ENCODE results near the gene SLC2A4RG. TPM values are rescaled to one million over a fixed set of nuclear protein-coding genes. Genes with fewer than 3 reads are reported as not detected.

The SLC2A4RG gene
- total and polyA plus RNA-seq, 2 of the 13 experiments (the other 11 are each of a cell fraction or from before 2014, with no cell fraction given): 91.4 to 95.9 TPM

GRCh38 chr20:63707558-63708300, 31.8 kb upstream of the SLC2A4RG start, which contains the start of the genes ARFRP1 and ZGPAT (continued):
- TF ChIP-seq KIAA2018 (CRISPR knock-in tag; IDR thresholded peaks at IDR 0.05; ENCODE audit: borderline replicate concordance): no peak; the same call in 1 of the 2 replicates
- TF ChIP-seq WIZ (CRISPR knock-in tag; IDR thresholded peaks at IDR 0.05): peak; percentile 62; the same call in 1 of the 2 replicates
- TF ChIP-seq IKZF1 (IDR thresholded peaks at IDR 0.05): no peak
- no peak; the same call in 1 of the 2 replicates for TF ChIP-seq ZNF740 (CRISPR knock-in tag; IDR thresholded peaks at IDR 0.05)
- TF ChIP-seq KAT2B (IDR thresholded peaks at IDR 0.05; ENCODE audit: borderline replicate concordance, low read depth, low read length): no peak
- peak; percentile 58; the same call in 1 of the 2 replicates for TF ChIP-seq BHLHE40 (IDR thresholded peaks at IDR 0.05; ENCODE audit: low read length)
- no peak for TF ChIP-seq ATF1 (CRISPR knock-in tag; IDR thresholded peaks at IDR 0.05)
- TF ChIP-seq ZNF318 (CRISPR knock-in tag; IDR thresholded peaks at IDR 0.05): no peak
- peak; percentile 94 for TF ChIP-seq E2F1 (CRISPR knock-in tag; IDR thresholded peaks at IDR 0.05)
- no peak for TF ChIP-seq GFI1 (CRISPR knock-in tag; IDR thresholded peaks at IDR 0.05; ENCODE audit: borderline replicate concordance)
- TF ChIP-seq FOXO1 (CRISPR knock-in tag; IDR thresholded peaks at IDR 0.05): peak; percentile 90

Measured in HepG2 (cell line).